WTC11 (cell line): Measurements from ENCODE around the gene C12orf43. TPM values are rescaled to one million over a fixed set of nuclear protein-coding genes. Genes with fewer than 3 reads are reported as not detected.

Experiments
- ATAC-seq: fragments of 200-7000 bp; cut with Tn5 transposase; 2 replicates; pipeline ENCODE4 v1.10.0; 2021; ENCODE audit warnings: mild to moderate bottlenecking, moderate library complexity
- CTCF ChIA-PET: fragments of 300-600 bp; sonication (Branson Sonifier 250); formaldehyde crosslinking; loops from one replicate; lab custom pipeline; 2021; ENCODE audit warnings: antibody characterized with exemption; lab: Charles Lee
- POLR2A ChIA-PET: fragments of 350-600 bp; sonication (Branson Sonifier 250); formaldehyde crosslinking; loops from one replicate; lab custom pipeline; 2021; ENCODE audit warnings: antibody characterized with exemption; lab: Charles Lee
- DNase-seq: peaks from one replicate; pipeline ENCODE4 v3.0.0; 2021; ENCODE audit warnings: low spot score
- H3K27ac Mint-ChIP-seq: 2 replicates; pipeline ENCODE4 v1.8.0; 2021; ENCODE audit warnings: mixed read lengths
- H3K27me3 Mint-ChIP-seq: 2 replicates; pipeline ENCODE4 v1.8.0; 2021; ENCODE audit warnings: low read depth, mild to moderate bottlenecking, moderate library complexity, mixed read lengths
- H3K36me3 Mint-ChIP-seq: 2 replicates; pipeline ENCODE4 v1.8.0; 2021; ENCODE audit warnings: mixed read lengths
- H3K4me1 Mint-ChIP-seq: 2 replicates; pipeline ENCODE4 v1.8.0; 2022; ENCODE audit warnings: mixed read lengths
- H3K4me3 Mint-ChIP-seq: 2 replicates; pipeline ENCODE4 v1.8.0; 2021; ENCODE audit warnings: mild to moderate bottlenecking, moderate library complexity, mixed read lengths
- H3K9me3 Mint-ChIP-seq: 2 replicates; pipeline ENCODE4 v1.8.0; 2021; ENCODE audit warnings: mixed read lengths
- ATF3 ChIP-seq: sonication (generic); formaldehyde crosslinking; conservative IDR thresholded peaks from 2 replicates; pipeline ENCODE4 v1.8.1; 2022; ENCODE audit warnings: mild to moderate bottlenecking, missing genetic modification reagents
- CREB1 ChIP-seq: sonication (generic); formaldehyde crosslinking; IDR thresholded peaks from 2 replicates; pipeline ENCODE4 v1.8.0; 2023; ENCODE audit warnings: mild to moderate bottlenecking, missing genetic modification reagents
- CREM ChIP-seq: sonication (generic); formaldehyde crosslinking; IDR thresholded peaks from 2 replicates; pipeline ENCODE4 v1.8.1; 2022; ENCODE audit warnings: mild to moderate bottlenecking, missing genetic modification reagents, moderate library complexity
- E2F4 ChIP-seq: sonication (generic); formaldehyde crosslinking; IDR thresholded peaks from 2 replicates; pipeline ENCODE4 v1.8.1; 2022; ENCODE audit warnings: low read depth, mild to moderate bottlenecking, moderate library complexity, missing genetic modification reagents, borderline replicate concordance
- ESRRA ChIP-seq: sonication (generic); formaldehyde crosslinking; IDR thresholded peaks from 2 replicates; pipeline ENCODE4 v1.8.1; 2022; ENCODE audit warnings: mild to moderate bottlenecking, missing genetic modification reagents, borderline replicate concordance
- GABPB1 ChIP-seq: sonication (generic); formaldehyde crosslinking; IDR thresholded peaks from 2 replicates; pipeline ENCODE4 v1.8.1; 2023; ENCODE audit warnings: mild to moderate bottlenecking, missing genetic modification reagents
- NFE2L1 ChIP-seq: sonication (generic); formaldehyde crosslinking; IDR thresholded peaks from 2 replicates; pipeline ENCODE4 v1.8.1; 2023; ENCODE audit warnings: missing genetic modification reagents
- NR3C1 ChIP-seq: sonication (generic); formaldehyde crosslinking; conservative IDR thresholded peaks from 2 replicates; pipeline ENCODE4 v1.8.1; 2023; ENCODE audit warnings: low read depth, mild to moderate bottlenecking, missing genetic modification reagents
- PRDM15 ChIP-seq: sonication (generic); formaldehyde crosslinking; IDR thresholded peaks from 2 replicates; pipeline ENCODE4 v1.8.0; 2022; ENCODE audit warnings: missing genetic modification reagents
- SMAD4 ChIP-seq: sonication (generic); formaldehyde crosslinking; IDR thresholded peaks from 2 replicates; pipeline ENCODE4 v1.8.0; 2022; ENCODE audit warnings: mild to moderate bottlenecking, missing genetic modification reagents
- TEAD1 ChIP-seq: sonication (generic); formaldehyde crosslinking; IDR thresholded peaks from 2 replicates; pipeline ENCODE4 v1.8.0; 2022; ENCODE audit warnings: mild to moderate bottlenecking, missing genetic modification reagents
- ZMAT4 ChIP-seq: fragments of 250-450 bp; sonication (Bioruptor Pico); IDR thresholded peaks from 2 replicates; pipeline ENCODE4 v1.9.0; 2021; ENCODE audit warnings: mild to moderate bottlenecking
- ZNF232 ChIP-seq: sonication (generic); formaldehyde crosslinking; IDR thresholded peaks from 2 replicates; pipeline ENCODE4 v1.8.0; 2022; ENCODE audit warnings: mild to moderate bottlenecking, missing genetic modification reagents
- ZNF425 ChIP-seq: fragments of 250-450 bp; sonication (Bioruptor Pico); conservative IDR thresholded peaks from 2 replicates; pipeline ENCODE4 v1.9.0; 2021; ENCODE audit warnings: mild to moderate bottlenecking
- ZNF532 ChIP-seq: fragments of 250-450 bp; sonication (Bioruptor Pico); IDR thresholded peaks from 2 replicates; pipeline ENCODE4 v1.9.0; 2021; ENCODE audit warnings: mild to moderate bottlenecking, borderline replicate concordance
- total RNA-seq: library from RNA; stranded (reverse); gene quantifications from 3 replicates; pipeline ENCODE4 v1.2.3, GENCODE V29; 2021

C12orf43 gene
- total RNA-seq, 1 experiment from 2014 or later, result 20.7 TPM

GRCh38 chr12:121021754-121022153, 5.5 kb upstream of the C12orf43 start (continued):
- TF ChIP-seq ESRRA (no peak), ZNF425 (CRISPR knock-in tag) (no peak)

GRCh38 chr12:121018860-121019617, 2.8 kb upstream of the C12orf43 start:
- ATAC-seq (no peak), DNase-seq (no peak)
- Mint-ChIP-seq H3K9me3 (no peaks in the 10 kb centered on the region), H3K27ac (no peak overlapping the region), H3K4me3 (no peak overlapping the region), H3K27me3 (no peaks in the 10 kb centered on the region; the same call in 1 of the 2 replicates), H3K4me1 (peaks cover 10% of the 10 kb centered on the region), H3K36me3 (peaks cover 3% of the 10 kb centered on the region; the same call in 1 of the 2 replicates)
- no peak for TF ChIP-seq ZMAT4
- TF ChIP-seq NR3C1 (CRISPR knock-in tag), result no peak
- no peak for TF ChIP-seq PRDM15 (CRISPR knock-in tag)
- no peak for TF ChIP-seq ZNF532 (CRISPR knock-in tag)
- ChIA-PET CTCF (interaction anchor here (3.1 kb wide), 1 partner anchor 14 kb away, joined by 17 read pairs; no protein-coding TSS in a partner anchor), POLR2A (interaction anchor here (0.6 kb wide), 1 partner anchor 17 kb away, joined by 4 read pairs; no protein-coding TSS in a partner anchor)

- Mint-ChIP-seq H3K27ac (no peak overlapping the region), H3K4me1 (peaks cover 10% of the 10 kb centered on the region), H3K27me3 (no peaks in the 10 kb centered on the region; the same call in 1 of the 2 replicates), H3K36me3 (peaks cover 3% of the 10 kb centered on the region; the same call in 1 of the 2 replicates), H3K9me3 (no peaks in the 10 kb centered on the region), H3K4me3 (no peak overlapping the region)
- ChIA-PET POLR2A (no interaction called here), CTCF (interaction anchor here (3.1 kb wide), 1 partner anchor 13 kb away, joined by 17 read pairs; no protein-coding TSS in a partner anchor)
- DNase-seq (no peak), ATAC-seq (no peak)
- TF ChIP-seq NFE2L1 (CRISPR knock-in tag) (no peak), SMAD4 (no peak), CREB1 (no peak), ZNF232 (CRISPR knock-in tag) (no peak), E2F4 (no peak), TEAD1 (CRISPR knock-in tag) (no peak), ZMAT4 (no peak), CREM (no peak), ATF3 (CRISPR knock-in tag) (no peak), GABPB1 (no peak)
These were observed 1.7 kb upstream of the C12orf43 start for GRCh38 chr12:121017966-121018491.
